GM19463 (cell line): Measurements from ENCODE around the gene ORMDL2.
"Not testable (repeated sequence)": the region's sequence is repeated elsewhere in the genome, so short reads cannot be mapped to it uniquely, and the experiment has no call there.

Experiments
- ATAC-seq: cut with Tn5 transposase; IDR thresholded peaks from one replicate; pipeline ENCODE4 v1.9.1; 2021; ENCODE audit warnings: mild to moderate bottlenecking, moderate library complexity; ENCODE audit not compliant: unreplicated experiment

Gene ORMDL2

DNA sequence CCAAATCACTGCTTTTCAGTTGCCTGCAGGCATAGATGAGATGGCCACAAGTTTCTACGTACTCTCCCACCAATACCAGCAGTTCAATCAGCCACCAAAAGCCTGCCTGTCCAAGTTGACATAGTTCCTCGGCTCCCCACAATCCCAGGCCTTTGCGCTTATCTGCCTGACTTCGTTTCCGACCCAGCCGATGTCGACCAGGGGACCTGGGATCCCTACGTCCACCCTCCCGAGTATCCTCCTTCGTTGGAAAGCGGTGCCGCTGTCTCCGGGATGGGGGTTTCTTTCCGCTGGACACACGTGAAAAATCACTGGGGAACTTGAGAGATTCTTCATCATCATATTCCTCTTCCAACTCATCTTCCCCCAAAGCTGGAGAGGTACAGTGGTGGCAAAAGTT, 10.0 kb downstream of the ORMDL2 start:
- ATAC-seq, result no peak

DNA sequence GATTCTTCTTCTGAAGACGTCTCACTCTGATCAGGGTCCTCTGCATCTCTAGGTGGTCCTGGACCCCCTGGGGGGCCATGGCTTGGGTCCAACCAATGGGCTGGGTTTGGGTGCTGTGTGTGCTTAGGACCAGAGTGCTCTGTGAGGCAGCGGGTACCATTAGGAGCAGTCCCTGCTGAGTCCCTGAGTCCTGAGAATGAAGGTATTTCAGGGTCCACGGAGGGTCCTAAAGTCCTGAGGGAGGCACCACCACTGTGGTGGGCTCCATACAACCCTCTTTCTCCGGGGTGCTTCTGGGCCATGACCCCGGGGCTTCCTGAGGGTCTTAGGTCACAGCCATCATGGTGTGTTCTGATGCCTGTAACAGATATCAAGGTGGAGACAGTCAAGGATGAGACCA, 10.5 kb downstream of the ORMDL2 start:
- ATAC-seq, result no peak

GRCh38 chr12:55829967-55830600, 12.2 kb downstream of the ORMDL2 start:
- ATAC-seq, result peak; percentile 9

DNA sequence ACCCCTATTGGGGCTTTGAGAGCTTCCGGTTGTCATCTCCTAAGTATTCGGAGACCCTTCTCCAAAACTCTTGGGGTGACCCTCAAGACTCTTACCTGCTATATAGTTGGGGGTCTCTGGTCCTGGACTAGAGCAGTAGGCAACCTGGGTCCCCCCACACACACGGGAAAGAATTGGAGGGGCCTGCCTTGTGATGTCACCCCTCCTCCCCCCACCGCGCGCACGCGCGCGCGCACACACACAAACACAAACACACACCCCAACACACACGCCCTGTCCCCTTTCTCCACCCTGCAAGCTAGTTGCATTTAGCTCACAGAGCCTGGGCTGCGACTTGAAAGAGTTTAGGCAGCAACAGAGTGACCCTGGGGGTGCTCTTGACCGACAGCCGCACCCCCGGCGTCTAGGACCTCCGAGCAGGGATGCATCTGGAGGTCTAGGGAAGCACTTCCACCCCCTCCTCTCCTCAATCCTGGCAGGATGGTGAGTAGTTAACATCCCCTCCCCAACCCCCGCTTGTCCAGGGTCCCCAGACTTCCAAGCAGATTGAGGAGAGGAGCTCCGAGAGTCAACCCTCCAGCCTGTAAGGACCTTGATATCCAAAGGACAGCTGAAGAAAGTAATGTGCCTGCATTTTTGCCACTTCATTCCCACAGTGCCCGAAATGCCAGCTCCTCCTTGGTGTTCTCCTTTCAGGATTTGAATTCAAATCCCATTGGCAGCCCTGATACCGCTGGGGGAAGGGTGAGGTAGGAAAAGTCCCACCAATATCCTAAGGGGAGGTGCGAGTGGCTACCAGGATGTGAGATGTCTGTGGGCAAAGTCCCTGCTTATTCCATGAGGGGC, 13.0 kb downstream of the ORMDL2 start:
- ATAC-seq, result no peak

- ATAC-seq, result no peak
Measured at GRCh38 chr12:55831447-55831815, 13.6 kb downstream of the ORMDL2 start.

GRCh38 chr12:55833056-55833455, 15.2 kb downstream of the ORMDL2 start:
- no peak for ATAC-seq

DNA sequence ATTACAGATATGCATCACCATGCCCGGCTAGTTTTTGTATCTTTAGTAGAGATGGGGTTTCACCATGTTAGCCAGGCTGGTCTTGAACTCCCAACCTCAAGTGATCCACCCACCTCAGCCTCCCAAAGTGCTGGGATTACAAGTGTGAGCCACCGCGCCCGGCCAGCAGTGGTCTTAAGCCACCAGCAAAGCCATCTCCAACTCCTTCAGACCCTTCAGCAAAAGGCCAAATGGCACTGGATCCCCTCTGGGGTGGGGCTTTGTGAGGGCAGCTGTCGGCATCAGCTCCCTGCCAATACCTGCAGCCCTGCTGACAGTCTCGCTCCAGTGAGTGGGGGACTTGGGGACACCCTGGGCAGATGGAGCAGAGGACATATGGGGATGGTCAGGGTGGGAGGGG, 16.6 kb downstream of the ORMDL2 start:
- ATAC-seq, result not testable (repeated sequence)

GRCh38 chr12:55838361-55838760, 20.5 kb downstream of the ORMDL2 start:
- ATAC-seq, result no peak

DNA sequence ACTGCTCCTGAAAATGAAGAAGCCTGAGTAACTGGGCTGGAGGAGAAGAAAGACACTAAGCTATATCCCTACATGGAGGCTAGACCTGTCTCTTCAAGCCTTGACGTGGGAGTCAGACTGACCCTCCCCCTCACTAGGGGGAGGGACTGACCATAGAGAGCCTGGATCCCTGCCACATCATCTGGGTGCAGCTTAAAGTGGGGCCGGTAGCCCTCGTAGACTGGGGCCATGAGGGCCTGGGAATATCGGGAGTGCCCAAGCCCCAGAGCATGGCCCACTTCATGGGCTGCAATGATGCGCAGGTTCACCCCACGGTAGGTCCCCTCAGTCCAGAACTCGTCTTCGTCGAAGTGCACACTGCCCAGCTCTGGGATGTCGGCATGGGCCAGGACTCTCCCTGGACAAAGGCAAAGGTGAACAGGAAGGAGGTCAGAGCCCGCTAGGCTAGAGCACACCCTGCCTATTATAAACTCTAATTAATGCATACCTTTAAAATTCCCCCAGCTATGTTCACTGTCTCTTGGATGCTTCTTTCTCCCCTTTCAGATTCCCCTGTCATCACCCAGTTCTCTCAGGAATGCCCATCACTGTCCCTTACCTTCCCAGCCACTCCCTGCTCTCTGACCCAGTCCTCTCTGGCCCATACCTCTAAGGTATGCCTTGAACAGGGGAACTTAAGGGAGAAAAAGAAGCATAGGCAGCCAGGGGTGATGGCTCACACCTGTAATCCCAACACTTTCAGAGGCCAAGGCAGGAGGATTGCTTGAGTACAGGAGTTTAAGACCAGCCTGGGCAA, 21.7 kb downstream of the ORMDL2 start:
- no peak for ATAC-seq

DNA sequence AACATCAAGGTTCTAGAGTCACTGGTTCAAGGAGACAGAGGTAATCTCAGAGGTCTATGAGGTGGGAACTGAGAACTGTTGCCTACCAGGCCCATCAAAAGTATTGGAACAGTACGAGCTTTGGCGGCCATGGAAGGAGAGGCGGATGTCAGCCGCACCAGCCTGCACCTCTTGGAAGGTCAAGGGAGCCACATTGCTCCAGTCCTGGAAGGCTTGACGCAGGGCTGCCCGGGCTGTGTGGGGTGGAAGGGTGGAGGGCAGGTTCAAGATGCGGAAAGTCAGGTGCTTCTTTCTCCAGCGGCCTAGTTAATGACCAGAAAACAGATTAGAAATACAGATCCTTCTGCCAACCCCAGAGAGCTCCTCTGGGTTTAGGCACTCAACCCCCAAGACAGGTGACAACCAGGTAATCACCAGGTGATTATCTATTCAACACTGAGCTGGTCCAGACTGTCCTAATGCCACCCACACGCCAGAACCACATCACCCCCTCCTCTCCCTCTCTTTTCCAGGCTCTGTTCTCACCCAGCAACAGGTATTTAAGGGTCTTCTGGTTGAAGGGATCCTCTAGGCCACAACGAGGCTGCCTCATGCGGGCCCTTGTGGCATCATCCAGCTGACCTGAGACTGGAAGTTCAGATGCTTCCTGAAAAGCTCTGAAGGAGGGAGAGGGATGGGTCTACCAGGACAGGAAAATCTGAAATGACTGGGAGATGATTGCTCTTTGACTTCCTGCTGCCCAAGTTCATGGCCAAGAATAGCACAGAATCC, 22.9 kb downstream of the ORMDL2 start:
- no peak for ATAC-seq

DNA sequence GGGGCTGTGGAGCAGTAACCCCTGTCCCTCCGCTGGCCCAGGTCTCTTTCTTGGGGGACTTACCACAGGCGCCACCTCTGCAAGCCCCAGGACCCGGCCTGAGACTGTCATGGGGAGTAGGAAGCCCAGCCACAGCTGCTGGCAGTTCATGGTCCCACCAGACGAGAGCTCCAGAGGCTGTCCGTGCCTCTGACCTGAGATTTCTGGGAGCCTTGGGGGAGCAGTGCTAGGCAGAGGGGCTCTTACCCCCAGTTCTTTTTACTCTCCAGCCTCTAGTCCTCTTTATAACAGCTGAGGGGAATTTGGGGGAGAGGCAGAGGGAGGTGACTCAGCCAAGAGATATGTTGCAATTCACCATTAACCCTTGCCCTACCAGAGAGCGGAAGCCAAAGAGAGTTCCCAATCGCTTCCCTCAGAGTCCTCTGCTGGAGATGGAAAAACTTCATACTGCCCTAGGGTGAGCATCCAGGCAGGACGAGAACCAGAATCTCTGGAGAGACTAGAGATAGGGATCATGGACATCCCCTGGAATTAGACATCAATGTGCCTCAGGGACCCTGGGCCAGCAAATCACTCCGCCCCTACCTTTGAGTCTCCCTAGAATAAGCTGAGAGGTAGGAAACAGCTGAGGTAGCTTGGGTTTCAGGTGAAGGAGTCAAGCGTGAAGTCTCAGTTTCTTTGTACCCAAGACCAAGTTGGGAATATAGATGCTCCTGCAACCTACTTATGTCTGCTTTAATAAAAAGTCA, 25.0 kb downstream of the ORMDL2 start, which contains the start of gene MMP19:
TSS of gene MMP19 (minus strand) at position 256 of the 749 bp plus-strand sequence. CDS start at position 150, 106 bp downstream.
- no peak for ATAC-seq

DNA sequence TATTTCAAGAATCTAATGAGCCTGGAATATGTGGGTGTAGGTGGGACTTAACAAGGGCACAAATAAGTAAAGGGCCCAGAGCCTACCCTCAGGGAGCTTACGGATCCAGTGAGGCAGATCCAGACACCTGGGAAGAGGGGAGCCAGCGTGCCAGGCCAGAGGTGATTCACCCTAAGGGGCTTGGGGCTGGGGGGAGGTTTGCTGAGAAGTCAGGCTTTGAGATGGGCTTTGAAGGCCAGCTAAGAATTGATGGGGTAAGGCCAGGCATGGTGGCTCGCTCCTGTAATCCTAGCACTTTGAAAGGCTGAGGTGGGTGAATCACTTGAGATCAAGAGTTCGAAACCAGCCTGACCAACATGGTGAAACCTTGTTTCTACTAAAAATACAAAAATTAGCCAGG, 25.6 kb downstream of the ORMDL2 start:
- no peak for ATAC-seq

- no peak for ATAC-seq
Measured at GRCh38 chr12:55844961-55845360, 27.1 kb downstream of the ORMDL2 start.

GRCh38 chr12:55845361-55845760, 27.5 kb downstream of the ORMDL2 start:
- ATAC-seq, result no peak

DNA sequence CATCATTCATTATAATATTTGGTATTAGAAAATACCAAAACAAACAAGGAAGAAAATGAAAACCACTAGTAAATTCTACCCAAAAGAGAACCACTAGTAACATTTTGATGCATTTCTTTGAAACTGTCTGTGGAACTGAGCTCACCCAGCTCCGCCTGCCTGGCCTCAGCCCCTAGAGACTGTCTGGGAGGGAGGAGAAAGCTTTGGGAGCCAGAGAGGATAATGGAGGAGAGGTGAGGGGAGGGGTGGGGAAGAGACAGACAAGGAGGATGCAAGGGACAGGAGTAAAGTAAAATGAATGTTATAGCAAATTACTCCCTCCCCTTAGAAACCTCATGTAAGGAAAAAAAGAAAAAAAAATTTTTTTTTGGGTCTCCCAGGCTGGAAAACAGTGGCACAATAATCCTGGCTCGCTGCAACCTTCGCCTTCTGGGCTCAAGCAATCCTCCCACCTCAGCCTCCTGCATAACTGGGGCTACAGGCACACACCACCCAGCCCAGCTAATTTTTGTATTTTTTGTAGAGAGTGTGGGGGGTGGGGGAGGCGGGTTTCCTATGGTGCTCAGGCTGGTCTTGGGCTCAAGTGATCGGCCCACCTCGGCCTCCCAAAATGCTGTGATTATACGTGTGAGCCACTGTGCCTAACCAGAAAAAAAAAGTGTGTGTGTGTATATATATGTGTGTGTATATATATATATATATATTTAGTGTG, 28.1 kb downstream of the ORMDL2 start:
- ATAC-seq, result no peak

DNA sequence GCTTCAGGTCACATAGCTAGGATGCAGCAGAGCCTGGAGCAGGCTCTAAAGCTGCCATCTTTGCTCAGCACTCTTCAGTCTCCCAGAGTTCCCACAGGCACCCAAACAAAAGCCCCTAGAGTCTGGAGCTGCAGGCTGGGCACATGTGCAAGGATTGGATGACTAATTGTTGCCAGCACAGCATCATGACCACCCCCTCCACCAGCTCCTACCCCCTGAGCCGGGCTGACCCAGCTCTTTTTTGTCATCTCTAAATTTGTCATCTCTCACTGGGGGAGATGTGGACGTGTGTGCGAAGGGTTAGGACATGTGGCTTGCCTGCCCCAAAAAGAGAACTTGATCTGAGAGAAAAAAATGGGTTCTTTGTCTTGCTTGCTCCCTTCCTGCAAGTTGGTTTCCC, 29.2 kb downstream of the ORMDL2 start:
- no peak for ATAC-seq

- ATAC-seq, result no peak
Measured at GRCh38 chr12:55847603-55848291, 29.9 kb downstream of the ORMDL2 start.

DNA sequence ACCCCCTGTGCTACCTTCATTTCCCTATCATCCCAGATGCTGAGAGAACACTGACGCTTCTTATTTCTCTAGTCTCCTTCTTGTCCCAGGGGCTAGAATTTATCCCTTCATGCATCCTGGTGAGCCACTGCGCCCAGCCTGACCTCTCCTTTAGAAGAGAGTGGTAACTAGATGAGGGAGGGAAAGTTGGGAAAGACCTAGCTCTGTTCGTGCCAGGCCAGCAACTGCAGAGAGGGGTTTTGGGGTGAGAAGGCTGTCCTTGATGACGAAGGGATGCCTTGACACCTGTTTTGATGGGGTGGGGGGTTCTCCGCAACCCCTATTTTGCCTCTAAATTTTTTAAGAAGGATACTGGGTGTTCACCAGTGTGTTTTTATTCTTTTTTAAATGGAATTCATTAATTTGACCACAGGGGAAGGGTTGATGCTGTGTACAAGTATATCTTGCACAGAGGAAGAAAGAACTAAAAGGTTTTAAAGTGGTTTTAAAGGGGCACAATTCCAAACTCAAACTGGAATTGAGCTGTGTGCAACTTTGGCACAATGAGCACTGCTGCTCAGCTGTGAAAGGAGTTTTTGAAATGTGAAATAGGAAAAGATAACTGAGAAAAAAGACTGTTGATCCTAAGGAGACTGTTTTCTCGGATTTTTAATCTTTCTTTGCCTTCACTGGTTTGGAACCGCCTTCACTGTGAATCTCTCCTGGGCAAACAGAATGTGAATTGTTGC, 31.9 kb downstream of the ORMDL2 start:
- no peak for ATAC-seq
